Measurements from ENCODE around the gene ANAPC16. TPM values are rescaled to one million over a fixed set of nuclear protein-coding genes. Genes with fewer than 3 reads are reported as not detected.

The ANAPC16 gene
- total and polyA plus RNA-seq, 2 experiments from 2014 or later = 77.5 to 126 TPM

GRCh38 chr10:72238392-72239175 is 22.8 kb downstream of the ANAPC16 start:
- Histone ChIP-seq H3K9me2 (ENCODE audit: insufficient read depth) (no peaks in the 10 kb centered on the region), H2AFZ (no peak overlapping the region), H3K4me3 (no peak overlapping the region), H3K79me2 (replicated peaks; ENCODE audit: insufficient read depth) (no peaks in the 10 kb centered on the region; the same call in 1 of the 2 replicates), H3K27me3 (ENCODE audit: insufficient read depth) (no peaks in the 10 kb centered on the region), H3K36me3 (ENCODE audit: insufficient read depth) (peaks cover 11% of the 10 kb centered on the region), H3K27ac (ENCODE audit: low read depth) (no peak overlapping the region), H4K20me1 (replicated peaks; ENCODE audit: insufficient read depth) (0 out of 2 replicates have a peak, but pooled peaks cover 2% of the 10 kb centered on the region), H3F3A (replicated peaks; ENCODE audit: low read depth) (peaks cover 4% of the 10 kb centered on the region; the same call in 1 of the 2 replicates), H3K4me1 (ENCODE audit: insufficient read depth) (no peaks in the 10 kb centered on the region), H3K4me2 (no peak overlapping the region)
- H3K4me3 Mint-ChIP-seq = no peak overlapping the region
- peaks cover 7% of the 10 kb centered on the region for H3K27me3 Mint-ChIP-seq (ENCODE audit: insufficient read depth, low read depth, poor library complexity)
- H3K4me1 Mint-ChIP-seq = peaks cover 14% of the 10 kb centered on the region
- H3K27ac Mint-ChIP-seq = no peak overlapping the region
- peaks cover 22% of the 10 kb centered on the region for H3K36me3 Mint-ChIP-seq (ENCODE audit: low read depth)
- DNase-seq (ENCODE audit: low spot score) = no peak
- no peak for TF ChIP-seq REST (IDR thresholded peaks at IDR 0.05; ENCODE audit: unreplicated experiment)
- TF ChIP-seq ZNF462 (CRISPR knock-in tag; IDR thresholded peaks at IDR 0.05) = no peak
- TF ChIP-seq ZNF331 (CRISPR knock-in tag; IDR thresholded peaks at IDR 0.05; ENCODE audit: low read depth) = no peak
- no peak for TF ChIP-seq NANOG (IDR thresholded peaks at IDR 0.05; ENCODE audit: borderline replicate concordance)
- no peak for TF ChIP-seq POLR2AphosphoS5 (IDR thresholded peaks at IDR 0.05; ENCODE audit: low read depth)
- TF ChIP-seq CTCF (conservative IDR thresholded peaks at IDR 0.05; ENCODE audit: low read depth in 2 of 2) = no peak
- TF ChIP-seq EZH2phosphoT487 (IDR thresholded peaks at IDR 0.05; ENCODE audit: unreplicated experiment) = no peak
- no peak for TF ChIP-seq ETS1 (IDR thresholded peaks at IDR 0.05)
- TF ChIP-seq EZH2 (IDR thresholded peaks at IDR 0.05; ENCODE audit: low read depth, unreplicated experiment) = no peak
- no peak for TF ChIP-seq STAT1 (IDR thresholded peaks at IDR 0.05; ENCODE audit: unreplicated experiment)
- TF ChIP-seq CREB1 (CRISPR knock-in tag; IDR thresholded peaks at IDR 0.05; ENCODE audit: low read depth) = no peak
- no peak for TF ChIP-seq JUNB (IDR thresholded peaks at IDR 0.05; ENCODE audit: unreplicated experiment)
- no peak for TF ChIP-seq ZNF114 (CRISPR knock-in tag; IDR thresholded peaks at IDR 0.05)
- H3K9me3 Mint-ChIP-seq = no peaks in the 10 kb centered on the region
- ATAC-seq = no peak

Data from GM23338 (cell line).